Karpas-422 (cell line): ENCODE measurements around the gene KDM2A. TPM values are rescaled to one million over a fixed set of nuclear protein-coding genes. Genes with fewer than 3 reads are reported as not detected.
"Not testable (repeated sequence)": the region's sequence is repeated elsewhere in the genome, so short reads cannot be mapped to it uniquely, and the experiment has no call there.

Source experiments
- DNase-seq: peaks from one replicate; pipeline ENCODE4 v3.0.0-alpha.2; 2015
- H2AFZ ChIP-seq: fragments of 200-600 bp; sonication (generic); 2 replicates; pipeline ENCODE4 v1.6.1; 2014; ENCODE audit warnings: antibody characterized with exemption, low read length, mixed read lengths
- H3K27ac ChIP-seq: fragments of 200-600 bp; sonication (generic); 2 replicates; pipeline ENCODE4 v1.5.1; 2014; ENCODE audit warnings: mild to moderate bottlenecking, low read length, moderate library complexity
- H3K27me3 ChIP-seq: fragments of 200-600 bp; sonication (generic); 2 replicates; pipeline ENCODE4 v1.6.1; 2014; ENCODE audit warnings: low read length, mixed read lengths
- H3K36me3 ChIP-seq: fragments of 200-600 bp; sonication (generic); 2 replicates; pipeline ENCODE4 v1.6.1; 2014; ENCODE audit warnings: low read length, mixed read lengths; ENCODE audit not compliant: insufficient read depth
- H3K4me1 ChIP-seq: fragments of 200-600 bp; sonication (generic); 2 replicates; pipeline ENCODE4 v1.6.1; 2014; ENCODE audit warnings: mild to moderate bottlenecking, low read length, mixed read lengths
- H3K4me2 ChIP-seq: fragments of 200-600 bp; sonication (generic); 2 replicates; pipeline ENCODE4 v1.6.1; 2014; ENCODE audit warnings: low read length, low read depth, mild to moderate bottlenecking; ENCODE audit not compliant: poor library complexity, severe bottlenecking
- H3K4me3 ChIP-seq: fragments of 200-600 bp; sonication (generic); 2 replicates; pipeline ENCODE4 v1.5.1; 2014; ENCODE audit warnings: mild to moderate bottlenecking, antibody characterized with exemption, low read length, mixed read lengths
- H3K79me2 ChIP-seq: fragments of 200-600 bp; sonication (generic); 2 replicates; pipeline ENCODE4 v1.6.1; 2014; ENCODE audit warnings: mild to moderate bottlenecking, low read length, mixed read lengths
- H3K9ac ChIP-seq: fragments of 200-600 bp; sonication (generic); 2 replicates; pipeline ENCODE4 v1.6.0; 2014; ENCODE audit warnings: low read length
- H3K9me2 ChIP-seq: fragments of 200-600 bp; sonication (generic), shearing (Covaris generic); replicated peaks from 2 replicates; pipeline ENCODE4 v1.6.0; 2014; ENCODE audit warnings: mild to moderate bottlenecking, low read length, moderate library complexity; ENCODE audit not compliant: insufficient read depth
- H3K9me3 ChIP-seq: fragments of 300-700, 200-600 bp; sonication (generic); 2 replicates; pipeline ENCODE4 v1.6.1; 2014; ENCODE audit warnings: low read length, mixed read lengths
- H4K20me1 ChIP-seq: fragments of 200-600 bp; sonication (generic); 2 replicates; pipeline ENCODE4 v1.6.1; 2014; ENCODE audit warnings: mild to moderate bottlenecking, antibody characterized with exemption, low read length, low read depth; ENCODE audit not compliant: insufficient read depth
- total RNA-seq: library from RNA; depleted of rRNA; stranded (reverse); fragments of >200 nt; shearing (Covaris generic); gene quantifications from 2 replicates; pipeline ENCODE4 v1.2.3, GENCODE V29; 2014; ENCODE audit warnings: low replicate concordance

Gene KDM2A
- total RNA-seq, 1 experiment from 2014 or later, result 55.8 TPM

DNA sequence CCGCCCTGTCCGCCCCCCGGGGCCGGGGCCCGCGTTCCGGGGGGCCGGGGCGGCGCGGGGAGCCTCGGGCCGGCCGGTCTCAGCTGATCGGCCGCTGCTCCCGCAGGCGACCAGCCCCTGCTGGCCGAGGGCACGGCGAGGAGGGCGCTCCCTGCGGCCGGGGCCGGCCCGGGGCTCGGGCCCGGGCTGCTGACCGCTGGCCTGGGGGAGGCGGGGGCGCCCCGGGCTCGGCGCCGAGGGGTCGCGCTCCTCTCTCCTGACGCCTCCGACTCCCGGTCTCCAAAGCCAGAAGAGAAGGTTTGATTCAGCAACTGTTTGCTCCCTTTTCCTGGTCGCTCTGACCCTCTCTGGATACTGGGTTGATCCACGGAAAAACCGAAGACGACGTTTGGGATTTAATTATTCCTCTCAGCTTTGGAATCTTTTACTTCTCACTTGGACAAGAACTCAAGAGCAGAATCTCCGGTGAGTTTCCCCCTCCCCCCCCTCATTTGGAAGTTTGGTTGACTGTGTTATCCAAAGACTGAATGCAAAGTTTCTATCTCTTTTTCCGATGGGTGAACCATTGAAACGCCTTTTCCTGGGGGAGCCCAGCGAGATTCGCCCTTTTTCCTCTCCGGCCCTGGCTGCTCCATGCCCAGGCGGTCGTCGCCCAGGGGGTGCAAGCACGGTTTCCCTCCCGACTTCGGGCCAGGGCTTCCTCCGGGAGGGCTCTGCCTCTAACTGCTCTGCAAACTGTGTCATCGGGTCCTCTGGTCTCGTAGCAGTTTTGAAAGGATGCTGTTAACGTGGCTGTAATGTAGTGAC lies 725 bp downstream of the KDM2A start:
- Histone ChIP-seq H2AFZ (peak overlapping the region; percentile 32; the same call in 1 of the 2 replicates), H3K4me3 (peak overlapping the region; percentile 90), H3K36me3 (peaks cover 13% of the 10 kb centered on the region), H3K79me2 (peaks cover 51% of the 10 kb centered on the region), H3K27me3 (no peaks in the 10 kb centered on the region), H4K20me1 (0 out of 2 replicates have a peak, but pooled peaks cover 5% of the 10 kb centered on the region), H3K9me3 (no peaks in the 10 kb centered on the region), H3K9ac (peak overlapping the region; percentile 91), H3K9me2 (no peaks in the 10 kb centered on the region), H3K4me1 (peaks cover 19% of the 10 kb centered on the region), H3K4me2 (peak overlapping the region; percentile 84), H3K27ac (peak overlapping the region; percentile 83)
- DNase-seq, result peak; percentile 77

GRCh38 chr11:67120456-67120855 lies 1.4 kb downstream of the KDM2A start:
- DNase-seq, result no peak
- peak overlapping the region; percentile 32; the same call in 1 of the 2 replicates for H2AFZ ChIP-seq
- peak overlapping the region; percentile 83 for H3K27ac ChIP-seq
- H3K9me2 ChIP-seq, result no peaks in the 10 kb centered on the region
- H3K4me2 ChIP-seq, result peak overlapping the region; percentile 84
- H3K9me3 ChIP-seq, result no peaks in the 10 kb centered on the region
- H3K4me1 ChIP-seq, result peaks cover 19% of the 10 kb centered on the region
- H3K36me3 ChIP-seq, result peaks cover 13% of the 10 kb centered on the region
- H4K20me1 ChIP-seq, result 0 out of 2 replicates have a peak, but pooled peaks cover 5% of the 10 kb centered on the region
- H3K4me3 ChIP-seq, result peak overlapping the region; percentile 90
- H3K9ac ChIP-seq, result peak overlapping the region; percentile 91
- H3K27me3 ChIP-seq, result no peaks in the 10 kb centered on the region
- H3K79me2 ChIP-seq, result peaks cover 58% of the 10 kb centered on the region

GRCh38 chr11:67120881-67121710 lies 2.0 kb downstream of the KDM2A start:
- Histone ChIP-seq H4K20me1 (0 out of 2 replicates have a peak, but pooled peaks cover 5% of the 10 kb centered on the region), H2AFZ (no peak overlapping the region), H3K4me3 (peak overlapping the region; percentile 90), H3K4me2 (peak overlapping the region; percentile 84), H3K9me3 (no peaks in the 10 kb centered on the region), H3K36me3 (peaks cover 13% of the 10 kb centered on the region), H3K27ac (peak overlapping the region; percentile 83), H3K4me1 (peaks cover 19% of the 10 kb centered on the region), H3K79me2 (peaks cover 63% of the 10 kb centered on the region), H3K9me2 (no peaks in the 10 kb centered on the region), H3K27me3 (no peaks in the 10 kb centered on the region), H3K9ac (peak overlapping the region; percentile 91)
- DNase-seq, result peak; percentile 92

GRCh38 chr11:67123801-67124200 lies 4.7 kb downstream of the KDM2A start:
- H3K27ac ChIP-seq, DNase-seq, H3K9ac ChIP-seq, H3K9me3 ChIP-seq, H3K9me2 ChIP-seq, H3K27me3 ChIP-seq, H3K4me3 ChIP-seq, H4K20me1 ChIP-seq, H2AFZ ChIP-seq, H3K4me2 ChIP-seq: not testable (repeated sequence)
- peaks cover 19% of the 10 kb centered on the region for H3K36me3 ChIP-seq
- peaks cover 90% of the 10 kb centered on the region for H3K79me2 ChIP-seq
- peaks cover 12% of the 10 kb centered on the region for H3K4me1 ChIP-seq

GRCh38 chr11:67126243-67126642 lies 7.2 kb downstream of the KDM2A start:
- not testable (repeated sequence) for H3K9ac ChIP-seq

DNA sequence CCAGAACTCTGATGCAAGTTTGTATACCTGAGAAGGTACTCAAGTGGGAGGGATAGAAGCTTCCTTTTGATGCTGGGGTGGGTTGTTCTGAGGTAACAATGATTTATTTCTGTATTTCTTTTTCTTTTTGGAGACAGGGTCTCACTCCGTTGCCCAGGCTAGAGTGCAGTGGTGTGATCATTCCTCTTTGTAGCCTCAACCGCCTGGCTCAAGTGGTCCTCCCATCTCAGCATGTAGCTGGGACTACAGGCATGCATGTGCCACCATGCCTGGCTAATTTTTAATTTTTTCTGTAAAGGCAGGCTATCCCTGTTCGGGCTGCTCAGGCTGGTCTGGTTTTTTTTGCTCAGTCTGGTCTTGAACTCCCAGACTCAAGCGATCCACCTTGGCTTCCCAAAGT lies 7.9 kb downstream of the KDM2A start:
- Histone ChIP-seq H3K4me1 (peaks cover 6% of the 10 kb centered on the region), H3K9me2 (no peaks in the 10 kb centered on the region), H4K20me1 (peaks cover 19% of the 10 kb centered on the region), H3K9ac (no peak overlapping the region), H3K4me3 (no peak overlapping the region), H2AFZ (no peak overlapping the region), H3K27ac (no peak overlapping the region), H3K9me3 (no peaks in the 10 kb centered on the region), H3K36me3 (peaks cover 34% of the 10 kb centered on the region), H3K4me2 (no peak overlapping the region), H3K27me3 (no peaks in the 10 kb centered on the region), H3K79me2 (peaks cover 94% of the 10 kb centered on the region)
- no peak for DNase-seq

More at GRCh38 chr11:67126243-67126642, 7.2 kb downstream of the KDM2A start:
- Histone ChIP-seq H3K36me3 (peaks cover 31% of the 10 kb centered on the region), H3K79me2 (peaks cover 94% of the 10 kb centered on the region), H4K20me1 (peaks cover 14% of the 10 kb centered on the region), H3K4me1 (peaks cover 11% of the 10 kb centered on the region)
- H3K9me2 ChIP-seq, H3K27me3 ChIP-seq, DNase-seq, H3K4me2 ChIP-seq, H3K27ac ChIP-seq, H3K9me3 ChIP-seq, H3K4me3 ChIP-seq, H2AFZ ChIP-seq: not testable (repeated sequence)

- DNase-seq, result not testable (repeated sequence)
Observed at GRCh38 chr11:67130861-67131260, 11.8 kb downstream of the KDM2A start.

GRCh38 chr11:67136156-67136555 lies 17.1 kb downstream of the KDM2A start:
- Histone ChIP-seq H3K79me2 (peaks cover 95% of the 10 kb centered on the region), H3K4me2 (no peak overlapping the region), H3K9me3 (no peaks in the 10 kb centered on the region), H3K9ac (no peak overlapping the region), H3K36me3 (peaks cover 55% of the 10 kb centered on the region), H3K4me1 (peaks cover 3% of the 10 kb centered on the region; the same call in 1 of the 2 replicates), H3K27ac (no peak overlapping the region), H3K27me3 (no peaks in the 10 kb centered on the region), H3K4me3 (no peak overlapping the region), H3K9me2 (no peaks in the 10 kb centered on the region), H4K20me1 (peaks cover 26% of the 10 kb centered on the region), H2AFZ (no peak overlapping the region)
- DNase-seq, result no peak

More at GRCh38 chr11:67130861-67131260, 11.8 kb downstream of the KDM2A start:
- H3K4me2 ChIP-seq, H3K9ac ChIP-seq, H2AFZ ChIP-seq, H3K4me1 ChIP-seq, H3K27ac ChIP-seq, H3K9me3 ChIP-seq, H3K9me2 ChIP-seq, H3K4me3 ChIP-seq, H3K27me3 ChIP-seq: not testable (repeated sequence)
- peaks cover 93% of the 10 kb centered on the region for H3K79me2 ChIP-seq
- H3K36me3 ChIP-seq, result peaks cover 47% of the 10 kb centered on the region
- peaks cover 25% of the 10 kb centered on the region for H4K20me1 ChIP-seq
